IMR-90 (cell line): ENCODE measurements around the gene NUP153. TPM values are rescaled to one million over a fixed set of nuclear protein-coding genes. Genes with fewer than 3 reads are reported as not detected.

Source experiments
- ATAC-seq: fragments of 200-7000 bp; cut with Tn5 transposase; 2 replicates; pipeline ENCODE4 v1.9.1; 2020; ENCODE audit warnings: low read depth, mild to moderate bottlenecking, moderate library complexity
- BruUV-seq: library from RNA; stranded (reverse); fragments of 400-500 nt; replicated peaks from 2 replicates; lab custom pipeline; 2021; lab: Mats Ljungman, UMichigan
- CTCF ChIA-PET: fragments of 300-600 bp; formaldehyde crosslinking; extraction: SDS; loops from one replicate; lab custom pipeline; 2021; ENCODE audit warnings: antibody characterized with exemption; lab: Yijun Ruan, JAX
- POLR2A ChIA-PET: fragments of 300-600 bp; sonication (Branson Sonifier 250); formaldehyde crosslinking; loops from one replicate; lab custom pipeline; 2022; ENCODE audit warnings: antibody characterized with exemption; ENCODE audit not compliant: unreplicated experiment; lab: Charles Lee
- DNase-seq: peaks from one replicate; pipeline ENCODE4 v3.0.0; 2013
- H2AFZ ChIP-seq: replicated peaks from 2 replicates; pipeline ENCODE3; 2013; ENCODE audit warnings: low read length, mild to moderate bottlenecking; ENCODE audit not compliant: poor library complexity
- H2AK5ac ChIP-seq: 2 replicates; pipeline ENCODE4 v1.6.1; 2013; ENCODE audit warnings: low read depth, low read length, inconsistent platforms
- H2AK9ac ChIP-seq: replicated peaks from 2 replicates; pipeline ENCODE3; 2013; ENCODE audit warnings: mild to moderate bottlenecking, low read depth, low read length, moderate library complexity; ENCODE audit not compliant: poor library complexity
- H2BK120ac ChIP-seq: 2 replicates; pipeline ENCODE4 v1.6.1; 2013; ENCODE audit warnings: low read depth, low read length, inconsistent platforms
- H2BK15ac ChIP-seq: 3 replicates; pipeline ENCODE4 v1.6.1; 2013; ENCODE audit warnings: low read depth, low read length, inconsistent platforms
- H2BK20ac ChIP-seq: 2 replicates; pipeline ENCODE4 v1.6.1; 2013; ENCODE audit warnings: low read depth, mild to moderate bottlenecking, inconsistent platforms, low read length, moderate library complexity
- H2BK5ac ChIP-seq: 2 replicates; pipeline ENCODE4 v1.6.1; 2013; ENCODE audit warnings: mild to moderate bottlenecking, low read depth, low read length, inconsistent platforms; ENCODE audit not compliant: poor library complexity, severe bottlenecking
- H3K14ac ChIP-seq: replicated peaks from 2 replicates; pipeline ENCODE4 v1.6.1; 2013; ENCODE audit warnings: low read depth, low read length, inconsistent platforms
- H3K18ac ChIP-seq: 2 replicates; pipeline ENCODE4 v1.6.1; 2013; ENCODE audit warnings: low read depth, low read length, control low read depth
- H3K23ac ChIP-seq: 2 replicates; pipeline ENCODE4 v1.6.1; 2013; ENCODE audit warnings: low read depth, low read length, inconsistent platforms
- H3K27ac ChIP-seq: 2 replicates; pipeline ENCODE4 v1.5.1; 2013; ENCODE audit warnings: mild to moderate bottlenecking, control low read depth, low read length; ENCODE audit not compliant: insufficient read depth
- H3K27me3 ChIP-seq: 2 replicates; pipeline ENCODE4 v1.6.1; 2013; ENCODE audit warnings: low read length; ENCODE audit not compliant: control insufficient read depth, insufficient read depth
- H3K36me3 ChIP-seq: 2 replicates; pipeline ENCODE4 v1.6.1; 2013; ENCODE audit warnings: low read length, mixed read lengths; ENCODE audit not compliant: control insufficient read depth, insufficient read depth
- H3K4ac ChIP-seq: 2 replicates; pipeline ENCODE4 v1.6.1; 2013; ENCODE audit warnings: low read depth, low read length, inconsistent platforms
- H3K4me1 ChIP-seq: 2 replicates; pipeline ENCODE4 v1.6.1; 2013; ENCODE audit warnings: low read length, mixed read lengths; ENCODE audit not compliant: control insufficient read depth, insufficient read depth
- H3K4me2 ChIP-seq: 2 replicates; pipeline ENCODE4 v1.6.1; 2013; ENCODE audit warnings: low read depth, mild to moderate bottlenecking, control low read depth, low read length, moderate library complexity
- H3K4me3 ChIP-seq: 2 replicates; pipeline ENCODE4 v1.5.1; 2013; ENCODE audit warnings: low read depth, mild to moderate bottlenecking, control low read depth, low read length, moderate library complexity; ENCODE audit not compliant: insufficient read depth
- H3K56ac ChIP-seq: 2 replicates; pipeline ENCODE4 v1.6.1; 2013; ENCODE audit warnings: low read length, inconsistent platforms; ENCODE audit not compliant: insufficient read depth; ENCODE audit errors: extremely low read depth
- H3K79me1 ChIP-seq, 2 experiments: 2 replicates each; pipeline ENCODE4 v1.6.1; 2013; ENCODE audit warnings: low read length in 2 of 2, inconsistent platforms in 1 of 2, low read depth in 1 of 2
- H3K9ac ChIP-seq: 2 replicates; pipeline ENCODE4 v1.6.1; 2013; ENCODE audit warnings: low read depth, low read length, control low read depth
- H3K9me1 ChIP-seq: 2 replicates; pipeline ENCODE4 v1.6.1; 2013; ENCODE audit warnings: low read length, inconsistent platforms; ENCODE audit not compliant: insufficient read depth
- H3K9me3 ChIP-seq: 2 replicates; pipeline ENCODE4 v1.6.1; 2013; ENCODE audit warnings: low read length; ENCODE audit not compliant: control insufficient read depth, insufficient read depth
- H4K20me1 ChIP-seq: 2 replicates; pipeline ENCODE4 v1.6.1; 2013; ENCODE audit warnings: low read length, inconsistent platforms; ENCODE audit not compliant: insufficient read depth
- H4K5ac ChIP-seq: 2 replicates; pipeline ENCODE4 v1.6.1; 2013; ENCODE audit warnings: mild to moderate bottlenecking, low read depth, low read length, control low read depth
- H4K8ac ChIP-seq, 2 experiments: 2 replicates each; pipeline ENCODE4 v1.6.1; 2013; ENCODE audit warnings: low read depth in 2 of 2, low read length in 2 of 2, control low read depth in 1 of 2, inconsistent platforms in 1 of 2
- H4K91ac ChIP-seq: 2 replicates; pipeline ENCODE4 v1.6.1; 2013; ENCODE audit warnings: low read depth, low read length, inconsistent platforms; ENCODE audit not compliant: insufficient read depth
- BHLHE40 ChIP-seq: fragments of 150-350 bp; IDR thresholded peaks from 2 replicates; pipeline ENCODE4 v1.6.1; 2016; ENCODE audit warnings: mild to moderate bottlenecking, low read depth, low read length
- CEBPB ChIP-seq: IDR thresholded peaks from 2 replicates; pipeline ENCODE4 v1.6.1; 2012; ENCODE audit warnings: low read depth, low read length, improper control_type of control experiment
- CHD1 ChIP-seq: IDR thresholded peaks from 2 replicates; pipeline ENCODE4 v1.6.1; 2012; ENCODE audit warnings: low read depth, low read length, improper control_type of control experiment
- FOS ChIP-seq: fragments of 150-350 bp; IDR thresholded peaks from 2 replicates; pipeline ENCODE4 v1.6.1; 2016; ENCODE audit warnings: low read depth, low read length
- MAFK ChIP-seq: IDR thresholded peaks from 2 replicates; pipeline ENCODE4 v1.6.1; 2012; ENCODE audit warnings: low read depth, low read length, improper control_type of control experiment
- MAZ ChIP-seq: IDR thresholded peaks from 2 replicates; pipeline ENCODE4 v1.6.1; 2012; ENCODE audit warnings: low read depth, mild to moderate bottlenecking, low read length, improper control_type of control experiment, moderate library complexity, borderline replicate concordance
- NFE2L2 ChIP-seq: fragments of 150-350 bp; IDR thresholded peaks from 2 replicates; pipeline ENCODE4 v1.6.1; 2016; ENCODE audit warnings: low read depth, mild to moderate bottlenecking, low read length
- POLR2A ChIP-seq: IDR thresholded peaks from 2 replicates; pipeline ENCODE4 v1.6.1; 2012; ENCODE audit warnings: mild to moderate bottlenecking, low read depth, low read length
- RAD21 ChIP-seq: IDR thresholded peaks from 2 replicates; pipeline ENCODE4 v1.6.1; 2012; ENCODE audit warnings: low read length, improper control_type of control experiment
- RCOR1 ChIP-seq: IDR thresholded peaks from 2 replicates; pipeline ENCODE4 v1.6.1; 2012; ENCODE audit warnings: mild to moderate bottlenecking, low read length, improper control_type of control experiment; ENCODE audit not compliant: insufficient replicate concordance
- RFX5 ChIP-seq: IDR thresholded peaks from 2 replicates; pipeline ENCODE4 v1.8.0; 2012; ENCODE audit warnings: low read depth, mild to moderate bottlenecking, low read length, moderate library complexity
- SMC3 ChIP-seq: fragments of 150-350 bp; IDR thresholded peaks from 2 replicates; pipeline ENCODE4 v1.6.1; 2016; ENCODE audit warnings: low read depth, mild to moderate bottlenecking, antibody characterized with exemption, low read length, moderate library complexity
- WGBS, 2 experiments: methylation state at CpG; one replicate each; pipeline versions ENCODE4 v1.1.5 to v1.1.7; 2013; ENCODE audit warnings: missing lambda C conversion rate in 2 of 2; ENCODE audit not compliant: insufficient read length in 1 of 2; ENCODE audit errors: extremely low coverage in 2 of 2; 5-methylcytosine and 5-hydroxymethylcytosine counted together
- dilution Hi-C: fragments of 300-500 bp; cut with HindIII; formaldehyde crosslinking; loops from one replicate; pipeline ENCODE4 v1.14.3; 2018; ENCODE audit warnings: low sequenced_read_pairs; ENCODE audit not compliant: unreplicated experiment
- in situ Hi-C: fragments of 300-500 bp; cut with MboI; formaldehyde crosslinking; loops from 3 replicates; pipeline ENCODE4 v1.14.3; 2019; ENCODE audit warnings: low sequenced_read_pairs, inconsistent platforms, mixed read lengths
- intact Hi-C: fragments of 100-400 bp; cut with micrococcal nuclease; formaldehyde crosslinking; loops from 2 replicates; pipeline ENCODE4 v1.10.0; 2022
- polyA plus RNA-seq, 3 experiments: library from polyadenylated mRNA; depleted of rRNA; stranded (reverse); fragments of >200 nt; gene quantifications; 2 replicates each; pipeline ENCODE4 v1.2.3, GENCODE V29; 2012; ENCODE audit warnings: low replicate concordance in 1 of 3
- total RNA-seq: library from RNA; depleted of rRNA; stranded (reverse); fragments of >200 nt; gene quantifications from 2 replicates; pipeline ENCODE4 v1.2.3, GENCODE V29; 2012
- TF ChIP-seq, protein P1 (sequence below): fragments of 150-350 bp; IDR thresholded peaks from 2 replicates; pipeline ENCODE4 v1.6.1; 2017; ENCODE audit warnings: mild to moderate bottlenecking, antibody characterized with exemption, low read length, low read depth
- TF ChIP-seq, protein P2 (sequence below): fragments of 150-350 bp; IDR thresholded peaks from 2 replicates; pipeline ENCODE4 v1.6.1; 2016; ENCODE audit warnings: low read depth, mild to moderate bottlenecking, low read length, moderate library complexity, borderline replicate concordance

The NUP153 gene
- total and polyA plus RNA-seq, 2 of the 4 experiments (the other 2 are of a cell fraction): 17.2 to 39.4 TPM

DNA sequence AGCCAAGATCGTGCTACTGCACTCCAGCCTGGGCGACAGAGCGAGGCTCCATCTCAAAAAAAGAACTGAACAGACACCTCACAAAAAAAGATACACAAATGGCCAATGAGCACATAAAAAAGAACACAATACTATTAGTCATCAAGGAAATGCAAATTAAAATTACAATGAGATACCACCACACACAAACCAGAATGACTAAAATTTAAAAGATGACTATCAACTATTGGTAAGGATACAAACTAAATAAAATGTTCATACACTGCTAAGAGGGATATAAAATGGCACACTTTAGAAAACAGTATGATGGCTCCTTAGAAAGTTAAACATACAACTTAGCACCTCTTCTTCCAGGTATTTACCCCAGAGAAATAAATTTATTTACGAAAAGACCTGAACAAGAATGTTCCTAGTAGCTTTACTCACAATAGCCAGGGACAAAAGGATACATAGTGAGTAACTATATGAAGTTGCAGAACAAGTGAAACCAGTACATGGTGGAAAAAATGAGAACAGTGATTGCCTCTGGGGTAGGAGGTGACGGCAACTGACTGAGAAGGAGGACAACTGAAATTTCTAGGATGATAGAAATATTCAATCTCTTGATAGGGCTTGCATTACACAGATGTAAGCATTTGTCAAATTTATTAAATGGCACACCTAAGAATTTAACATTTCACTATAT is 53.4 kb downstream of the NUP153 start:
- no peak overlapping the region for H2AFZ ChIP-seq
- TF ChIP-seq RCOR1 (no peak), RAD21 (no peak), NFE2L2 (no peak), FOS (no peak), SMC3 (no peak), RFX5 (no peak), MAFK (no peak), CHD1 (no peak), CEBPB (no peak), BHLHE40 (no peak), POLR2A (no peak), MAZ (no peak)
- TF ChIP-seq, protein P1, sequence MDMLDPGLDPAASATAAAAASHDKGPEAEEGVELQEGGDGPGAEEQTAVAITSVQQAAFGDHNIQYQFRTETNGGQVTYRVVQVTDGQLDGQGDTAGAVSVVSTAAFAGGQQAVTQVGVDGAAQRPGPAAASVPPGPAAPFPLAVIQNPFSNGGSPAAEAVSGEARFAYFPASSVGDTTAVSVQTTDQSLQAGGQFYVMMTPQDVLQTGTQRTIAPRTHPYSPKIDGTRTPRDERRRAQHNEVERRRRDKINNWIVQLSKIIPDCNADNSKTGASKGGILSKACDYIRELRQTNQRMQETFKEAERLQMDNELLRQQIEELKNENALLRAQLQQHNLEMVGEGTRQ: no peak
- TF ChIP-seq, protein P2, sequence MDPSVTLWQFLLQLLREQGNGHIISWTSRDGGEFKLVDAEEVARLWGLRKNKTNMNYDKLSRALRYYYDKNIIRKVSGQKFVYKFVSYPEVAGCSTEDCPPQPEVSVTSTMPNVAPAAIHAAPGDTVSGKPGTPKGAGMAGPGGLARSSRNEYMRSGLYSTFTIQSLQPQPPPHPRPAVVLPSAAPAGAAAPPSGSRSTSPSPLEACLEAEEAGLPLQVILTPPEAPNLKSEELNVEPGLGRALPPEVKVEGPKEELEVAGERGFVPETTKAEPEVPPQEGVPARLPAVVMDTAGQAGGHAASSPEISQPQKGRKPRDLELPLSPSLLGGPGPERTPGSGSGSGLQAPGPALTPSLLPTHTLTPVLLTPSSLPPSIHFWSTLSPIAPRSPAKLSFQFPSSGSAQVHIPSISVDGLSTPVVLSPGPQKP: no peak
- no CpG with 5 or more reads among the region's 5 CpGs for WGBS, 2 experiments
- dilution Hi-C loops (no loop called here), in situ Hi-C loops (no loop called here), intact Hi-C loops (no loop called here)
- H4K91ac ChIP-seq: no peak overlapping the region
- no peak overlapping the region for H3K56ac ChIP-seq
- no peak overlapping the region for H3K23ac ChIP-seq
- ATAC-seq (no peak), DNase-seq (no peak)
- H3K79me1 ChIP-seq: peaks cover 23 to 54% of the 10 kb centered on the region in 2 experiments
- H2BK120ac ChIP-seq: no peak overlapping the region
- H3K4ac ChIP-seq: no peak overlapping the region
- no peak overlapping the region for H3K9ac ChIP-seq
- no peak overlapping the region for H3K14ac ChIP-seq
- peaks cover 8% of the 10 kb centered on the region; the same call in 1 of the 2 replicates for H4K20me1 ChIP-seq
- no peaks in the 10 kb centered on the region for H3K9me3 ChIP-seq
- peaks cover 29% of the 10 kb centered on the region for H3K36me3 ChIP-seq
- H2AK5ac ChIP-seq: no peak overlapping the region
- H3K4me1 ChIP-seq: no peaks in the 10 kb centered on the region
- H3K27ac ChIP-seq: no peak overlapping the region
- H3K4me3 ChIP-seq: no peak overlapping the region
- no peak overlapping the region for H2AK9ac ChIP-seq
- H2BK5ac ChIP-seq: no peak overlapping the region
- CTCF ChIA-PET: no interaction called here
- no peak overlapping the region for H4K5ac ChIP-seq
- no peaks in the 10 kb centered on the region for H3K27me3 ChIP-seq
- no peak overlapping the region for H4K8ac ChIP-seq
- H3K9me1 ChIP-seq: no peaks in the 10 kb centered on the region; the same call in 1 of the 2 replicates
- POLR2A ChIA-PET: no interaction called here
- H3K18ac ChIP-seq: no peak overlapping the region
- H3K4me2 ChIP-seq: no peak overlapping the region
- BruUV-seq: no TSS peak
- H2BK20ac ChIP-seq: no peak overlapping the region
- no peak overlapping the region for H2BK15ac ChIP-seq
